Measurements from ENCODE around the gene FAM78A. TPM values are rescaled to one million over a fixed set of nuclear protein-coding genes. Genes with fewer than 3 reads are reported as not detected.

Gene FAM78A
- total RNA-seq, 1 experiment from 2014 or later = 3.4 TPM

DNA sequence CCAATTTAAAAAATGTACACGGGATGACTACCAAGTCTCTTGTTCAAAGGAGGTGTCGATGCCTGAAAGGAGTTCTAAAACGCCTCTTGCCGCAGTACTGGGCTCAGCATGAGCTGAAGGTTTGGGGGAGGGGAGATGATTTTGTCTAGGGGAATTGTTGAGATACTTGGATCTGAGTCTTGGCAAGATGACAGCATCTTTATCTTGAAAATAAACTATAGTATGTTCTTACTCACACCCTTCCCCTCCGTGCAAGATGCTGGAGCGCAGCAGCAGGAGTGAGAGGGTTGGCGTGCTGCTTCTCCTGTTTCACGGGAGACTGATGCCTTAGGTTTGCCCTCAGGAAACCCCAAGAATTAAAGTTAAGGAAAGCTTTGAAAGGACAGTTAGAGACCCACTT, 47.3 kb downstream of the FAM78A start:
- Histone ChIP-seq H3K4me3 (replicated peaks in 1 of 2; ENCODE audit: low read depth in 1 of 2, low read length in 2 of 2) (no peak overlapping the region), H3K27me3 (ENCODE audit: insufficient read depth, low read length) (no peaks in the 10 kb centered on the region), H3K9me3 (ENCODE audit: control insufficient read depth in 1 of 2, insufficient read depth in 1 of 2, low read depth in 1 of 2, low read length in 2 of 2) (no peaks in the 10 kb centered on the region), H3K4me2 (ENCODE audit: low read length) (no peak overlapping the region), H3K79me2 (ENCODE audit: insufficient read depth, low read length) (no peaks in the 10 kb centered on the region), H2AFZ (ENCODE audit: low read depth, low read length, poor library complexity, severe bottlenecking) (no peak overlapping the region), H3K4me1 (ENCODE audit: control insufficient read depth in 1 of 2, insufficient read depth in 2 of 2, low read length in 2 of 2) (no peaks in the 10 kb centered on the region), H3K27ac (ENCODE audit: low read depth, low read length) (no peak overlapping the region), H3K36me3 (ENCODE audit: control insufficient read depth in 1 of 2, insufficient read depth in 2 of 2, low read length in 2 of 2) (peaks cover 28 to 41% of the 10 kb centered on the region in 2 experiments), H4K20me1 (ENCODE audit: insufficient read depth) (no peaks in the 10 kb centered on the region), H3K9ac (ENCODE audit: low read length) (no peak overlapping the region), H3K9me2 (ENCODE audit: insufficient read depth) (no peaks in the 10 kb centered on the region)
- ChIA-PET CTCF (no interaction called here), RAD21 (ENCODE audit: low non-redundant PET in 1 of 2, low total read pairs in 2 of 2, uncharacterized antibody in 2 of 2, unreplicated experiment in 2 of 2) (no interaction called here), POLR2A (interaction anchor here (0.6 kb wide), 1 partner anchor 13 kb away, joined by 4 read pairs; no protein-coding TSS in a partner anchor)
- TF ChIP-seq ELF1 (IDR thresholded peaks at IDR 0.05; ENCODE audit: borderline replicate concordance, low read depth) (no peak), REST (IDR thresholded peaks at IDR 0.05; ENCODE audit: low read depth) (no peak), POLR2AphosphoS5 (IDR thresholded peaks at IDR 0.05; ENCODE audit: low read depth, low read length) (no peak), ATF3 (IDR thresholded peaks at IDR 0.05) (no peak), MAX (IDR thresholded peaks at IDR 0.05) (no peak), RAD21 (IDR thresholded peaks at IDR 0.05; ENCODE audit: low read depth) (no peak), CEBPB (IDR thresholded peaks at IDR 0.05; ENCODE audit: low read depth) (no peak), EZH2phosphoT487 (IDR thresholded peaks at IDR 0.05; ENCODE audit: borderline replicate concordance) (no peak), EZH2 (IDR thresholded peaks at IDR 0.05) (no peak), FOSL1 (IDR thresholded peaks at IDR 0.05; ENCODE audit: low read depth) (no peak), EGR1 (IDR thresholded peaks at IDR 0.05; ENCODE audit: low read depth) (no peak), YY1 (IDR thresholded peaks at IDR 0.05; ENCODE audit: extremely low read depth, insufficient replicate concordance, low read depth, low read length) (no peak)
- ATAC-seq (no peak), DNase-seq (ENCODE audit: low read depth, low spot score) (no peak)
- intact Hi-C loops (cut with micrococcal nuclease) = no loop called here
- BruUV-seq (replicated peaks) = no TSS peak

Measured in HCT116 (cell line).